Transverse colon (tissue), 4 donors: ENCODE results near the gene B3GNT7. TPM values are rescaled to one million over a fixed set of nuclear protein-coding genes. Genes with fewer than 3 reads are reported as not detected.
"Not testable (repeated sequence)": the region's sequence is repeated elsewhere in the genome, so short reads cannot be mapped to it uniquely, and the experiment has no call there.

Source experiments
- DNase-seq: peaks from one replicate; pipeline ENCODE4 v3.0.0-alpha.2; 2019
- H3K27ac ChIP-seq, 4 donors: fragments of 200-600 bp; sonication (generic); 2 replicates each; pipeline ENCODE4 v1.5.1; 2016 to 2018; ENCODE audit warnings: inconsistent platforms in 4 of 4
- H3K27me3 ChIP-seq: fragments of 200-600 bp; sonication (generic); 2 replicates; pipeline ENCODE4 v1.5.1; 2017; ENCODE audit warnings: inconsistent platforms
- H3K36me3 ChIP-seq, 4 donors: fragments of 200-600 bp; sonication (generic); 2 replicates each; pipeline ENCODE4 v1.5.1; 2017 to 2019; ENCODE audit warnings: inconsistent platforms in 4 of 4
- H3K4me1 ChIP-seq, 4 donors: fragments of 200-600 bp; sonication (generic); 2 replicates each; pipeline ENCODE4 v1.5.1; 2017 to 2020; ENCODE audit warnings: inconsistent platforms in 4 of 4
- H3K4me3 ChIP-seq, 4 donors: fragments of 200-600 bp; sonication (generic); 1 replicate in 1 of 4; 2 replicates in 3 of 4; pipeline versions ENCODE4 v1.5.1 to v1.6.1; 2017 to 2019; ENCODE audit warnings: inconsistent platforms in 4 of 4
- H3K9me3 ChIP-seq, 2 donors: fragments of 200-600 bp; sonication (generic); 2 replicates each; pipeline ENCODE4 v1.5.1; 2017 to 2019; ENCODE audit warnings: inconsistent platforms in 2 of 2
- EP300 ChIP-seq: sonication (generic); formaldehyde crosslinking; IDR thresholded peaks from one replicate; pipeline ENCODE4 v1.6.1; 2017; ENCODE audit warnings: antibody characterized with exemption, low read depth
- POLR2A ChIP-seq: fragments of 450-650 bp; IDR thresholded peaks from one replicate; pipeline ENCODE4 v1.6.1; 2016; ENCODE audit warnings: antibody characterized with exemption, mild to moderate bottlenecking, moderate library complexity
- POLR2AphosphoS5 ChIP-seq, 3 donors: sonication (generic); formaldehyde crosslinking; IDR thresholded peaks; one replicate each; pipeline ENCODE4 v1.6.1; 2016; ENCODE audit warnings: antibody characterized with exemption in 3 of 3
- WGBS, 2 donors: methylation state at CpG; one replicate each; pipeline ENCODE4 v1.1.5; 2018; ENCODE audit warnings: low coverage in 1 of 2; 5-methylcytosine and 5-hydroxymethylcytosine counted together
- in situ Hi-C, 4 donors: fragments of 200-750 bp; cut with MboI; loops; one replicate each; pipeline versions ENCODE4 v1.15.0 to v1.15.1; 2017; ENCODE audit warnings: low sequenced_read_pairs in 3 of 4, low pct_ligation_motif_present in 1 of 4, low pct_unique_long_range_greater_than_20kb in 1 of 4
- intact Hi-C: fragments of 100-400 bp; cut with DNase I; formaldehyde crosslinking; loops from one replicate; pipeline ENCODE4 v1.15.1; 2023; ENCODE audit warnings: low total_unique reads
- total RNA-seq, 4 donors: library from RNA; depleted of rRNA; stranded (reverse); fragments of >200 nt; gene quantifications; one replicate each; pipeline ENCODE4 v1.1.0, GENCODE V29; 2016
- TF ChIP-seq, protein P1 (sequence below), 5 experiments: fragments of 200-600 bp in 3 of 5; fragments of 450-650 bp in 2 of 5; sonication (generic) in 3 of 5; IDR thresholded peaks; 1 replicate in 2 of 5; 2 replicates in 3 of 5; pipeline ENCODE4 v1.5.1; 2016 to 2017; ENCODE audit warnings: antibody characterized with exemption in 5 of 5, inconsistent platforms in 3 of 5, mild to moderate bottlenecking in 2 of 5, moderate library complexity in 1 of 5

B3GNT7 gene
- total RNA-seq, 4 donors from 2014 or later, result 41.8 to 113 (median 55.2) TPM

DNA sequence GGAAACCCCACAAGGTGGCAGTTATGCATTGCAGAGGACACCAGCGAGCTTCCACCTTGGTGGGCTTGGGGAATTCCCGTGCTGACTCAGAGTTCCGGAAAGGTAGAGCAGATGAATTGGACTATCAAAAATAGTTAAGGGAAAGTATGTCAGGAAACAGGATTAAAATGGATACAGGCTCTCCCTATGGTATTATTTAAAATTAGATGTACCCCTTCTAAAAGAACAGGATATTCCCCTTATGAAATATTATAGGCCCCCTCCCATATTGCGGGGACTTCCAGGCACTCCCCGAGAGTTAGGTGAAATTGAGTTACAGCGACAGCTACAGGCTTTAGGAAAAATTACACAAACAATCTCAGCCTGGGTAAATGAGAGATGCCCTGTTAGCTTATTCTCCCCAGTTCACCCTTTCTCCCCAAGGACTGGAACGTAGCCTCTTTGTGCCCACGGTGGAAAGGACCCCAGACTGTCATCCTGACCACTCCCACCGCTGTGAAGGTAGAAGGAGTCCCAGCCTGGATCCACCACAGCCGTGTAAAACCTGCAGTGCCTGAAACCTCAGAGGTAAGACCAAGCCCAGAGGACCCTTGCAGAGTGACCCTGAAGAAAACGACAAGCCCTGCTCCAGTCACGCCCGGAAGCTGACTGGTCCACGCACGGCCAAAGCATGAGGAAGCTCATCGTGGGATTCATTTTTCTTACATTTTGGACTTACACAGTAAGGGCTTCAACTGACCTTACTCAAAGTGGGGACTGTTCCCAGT is 10.3 kb downstream of the B3GNT7 start:
- Histone ChIP-seq H3K4me1 (peaks cover 0 to 24% (median 11%) of the 10 kb centered on the region in 4 donors), H3K27ac (peak overlapping the region in 1 of 4 donors; percentile 33)
- H3K9me3 ChIP-seq, H3K36me3 ChIP-seq, DNase-seq, H3K4me3 ChIP-seq, H3K27me3 ChIP-seq: not testable (repeated sequence)
- 12 to 18% methylated on average over 13 to 16 of the region's 16 CpGs for WGBS, 2 donors
- intact Hi-C loops (loop anchor here (5.0 kb wide), 1 partner anchor 178 kb away; no protein-coding TSS in a partner anchor), in situ Hi-C loops (loop anchor here in 2 of 4 donors (25.0 kb wide), 2 partner anchors 168 to 293 kb away; no protein-coding TSS in a partner anchor)
- TF ChIP-seq, protein P1, sequence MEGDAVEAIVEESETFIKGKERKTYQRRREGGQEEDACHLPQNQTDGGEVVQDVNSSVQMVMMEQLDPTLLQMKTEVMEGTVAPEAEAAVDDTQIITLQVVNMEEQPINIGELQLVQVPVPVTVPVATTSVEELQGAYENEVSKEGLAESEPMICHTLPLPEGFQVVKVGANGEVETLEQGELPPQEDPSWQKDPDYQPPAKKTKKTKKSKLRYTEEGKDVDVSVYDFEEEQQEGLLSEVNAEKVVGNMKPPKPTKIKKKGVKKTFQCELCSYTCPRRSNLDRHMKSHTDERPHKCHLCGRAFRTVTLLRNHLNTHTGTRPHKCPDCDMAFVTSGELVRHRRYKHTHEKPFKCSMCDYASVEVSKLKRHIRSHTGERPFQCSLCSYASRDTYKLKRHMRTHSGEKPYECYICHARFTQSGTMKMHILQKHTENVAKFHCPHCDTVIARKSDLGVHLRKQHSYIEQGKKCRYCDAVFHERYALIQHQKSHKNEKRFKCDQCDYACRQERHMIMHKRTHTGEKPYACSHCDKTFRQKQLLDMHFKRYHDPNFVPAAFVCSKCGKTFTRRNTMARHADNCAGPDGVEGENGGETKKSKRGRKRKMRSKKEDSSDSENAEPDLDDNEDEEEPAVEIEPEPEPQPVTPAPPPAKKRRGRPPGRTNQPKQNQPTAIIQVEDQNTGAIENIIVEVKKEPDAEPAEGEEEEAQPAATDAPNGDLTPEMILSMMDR (IDR thresholded peaks at IDR 0.05), result peak; percentile 56 to 75 (median 61)

GRCh38 chr2:231407686-231408085 is 12.2 kb downstream of the B3GNT7 start:
- DNase-seq, H3K27me3 ChIP-seq, H3K4me3 ChIP-seq, H3K9me3 ChIP-seq, H3K27ac ChIP-seq, H3K36me3 ChIP-seq: not testable (repeated sequence)
- in situ Hi-C loops (loop anchor here in 2 of 4 donors (25.0 kb wide), 2 partner anchors 170 to 295 kb away; no protein-coding TSS in a partner anchor), intact Hi-C loops (loop anchor here (5.0 kb wide), 1 partner anchor 180 kb away; no protein-coding TSS in a partner anchor)
- WGBS, 2 donors, result 75 to 86% methylated on average over 5 of the region's 5 CpGs
- peaks cover 2 to 36% (median 21%) of the 10 kb centered on the region in 4 donors for H3K4me1 ChIP-seq

DNA sequence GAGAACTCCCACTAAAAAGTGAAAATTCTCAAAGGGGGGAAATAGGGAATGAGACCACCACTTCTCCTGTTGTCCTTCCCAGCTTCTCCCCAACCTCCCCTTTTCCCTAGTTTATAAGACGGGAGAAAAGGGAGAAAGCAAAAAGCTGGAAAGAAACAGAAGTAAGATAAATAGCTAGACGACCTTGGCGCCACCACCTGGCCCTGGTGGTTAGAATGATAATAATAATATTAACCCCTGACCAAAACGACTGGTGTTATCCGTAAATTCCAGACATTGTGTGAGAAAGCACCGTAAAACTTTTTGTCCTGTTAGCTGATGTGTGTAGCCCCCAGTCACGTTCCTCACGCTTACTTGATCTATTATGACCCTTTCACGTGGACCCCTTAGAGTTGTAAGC is 12.8 kb downstream of the B3GNT7 start:
- intact Hi-C loops (loop anchor here (5.0 kb wide), 1 partner anchor 181 kb away; no protein-coding TSS in a partner anchor), in situ Hi-C loops (loop anchor here in 2 of 4 donors (25.0 kb wide), 2 partner anchors 171 to 296 kb away; no protein-coding TSS in a partner anchor)
- H3K36me3 ChIP-seq, H3K4me3 ChIP-seq, DNase-seq, H3K9me3 ChIP-seq, H3K27me3 ChIP-seq, H3K27ac ChIP-seq: not testable (repeated sequence)
- H3K4me1 ChIP-seq, result peaks cover 6 to 42% (median 25%) of the 10 kb centered on the region in 4 donors
- WGBS, 2 donors, result 78 to 79% methylated on average over 9 of the region's 9 CpGs

DNA sequence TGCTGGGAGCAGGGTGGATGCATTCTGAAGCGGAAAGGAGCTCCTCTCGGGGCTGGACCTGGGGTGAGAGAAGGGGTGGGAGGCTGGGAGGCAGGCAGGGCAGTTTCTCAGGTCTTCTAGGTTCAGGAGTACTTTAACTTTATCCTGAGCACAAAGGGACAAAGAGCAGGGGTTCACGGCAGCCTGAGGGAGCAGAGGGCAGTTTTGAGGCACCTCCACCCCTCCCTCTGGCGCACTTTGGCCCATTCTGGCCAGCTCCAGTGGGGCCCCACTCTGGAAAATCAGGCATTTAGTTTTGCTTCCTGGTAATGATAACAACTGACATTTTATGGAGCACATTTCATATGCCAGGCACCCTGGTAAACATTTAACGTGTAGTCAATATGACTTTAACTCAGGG is 14.3 kb downstream of the B3GNT7 start:
- Histone ChIP-seq H3K27me3 (no peaks in the 10 kb centered on the region), H3K36me3 (no peaks in the 10 kb centered on the region), H3K9me3 (peaks cover 0 to 3% of the 10 kb centered on the region in 2 donors), H3K27ac (peak overlapping the region; percentile 80 to 84 (median 82)), H3K4me3 (no peak overlapping the region), H3K4me1 (peaks cover 6 to 49% (median 28%) of the 10 kb centered on the region in 4 donors)
- in situ Hi-C loops, result loop anchor here in 3 of 4 donors (5.0 to 25.0 kb wide), 5 partner anchors 172 to 305 kb away; no protein-coding TSS in a partner anchor
- peak; percentile 63 for DNase-seq
- intact Hi-C loops, result loop anchor here (5.0 kb wide), 2 partner anchors 182 to 307 kb away; no protein-coding TSS in a partner anchor
- TF ChIP-seq POLR2AphosphoS5 (IDR thresholded peaks at IDR 0.05), result no peak
- TF ChIP-seq, protein P1 (IDR thresholded peaks at IDR 0.05), result no peak
- TF ChIP-seq POLR2A, result no peak
- no peak for TF ChIP-seq EP300
- 64 to 73% methylated on average over 1 to 5 of the region's 5 CpGs for WGBS, 2 donors

DNA sequence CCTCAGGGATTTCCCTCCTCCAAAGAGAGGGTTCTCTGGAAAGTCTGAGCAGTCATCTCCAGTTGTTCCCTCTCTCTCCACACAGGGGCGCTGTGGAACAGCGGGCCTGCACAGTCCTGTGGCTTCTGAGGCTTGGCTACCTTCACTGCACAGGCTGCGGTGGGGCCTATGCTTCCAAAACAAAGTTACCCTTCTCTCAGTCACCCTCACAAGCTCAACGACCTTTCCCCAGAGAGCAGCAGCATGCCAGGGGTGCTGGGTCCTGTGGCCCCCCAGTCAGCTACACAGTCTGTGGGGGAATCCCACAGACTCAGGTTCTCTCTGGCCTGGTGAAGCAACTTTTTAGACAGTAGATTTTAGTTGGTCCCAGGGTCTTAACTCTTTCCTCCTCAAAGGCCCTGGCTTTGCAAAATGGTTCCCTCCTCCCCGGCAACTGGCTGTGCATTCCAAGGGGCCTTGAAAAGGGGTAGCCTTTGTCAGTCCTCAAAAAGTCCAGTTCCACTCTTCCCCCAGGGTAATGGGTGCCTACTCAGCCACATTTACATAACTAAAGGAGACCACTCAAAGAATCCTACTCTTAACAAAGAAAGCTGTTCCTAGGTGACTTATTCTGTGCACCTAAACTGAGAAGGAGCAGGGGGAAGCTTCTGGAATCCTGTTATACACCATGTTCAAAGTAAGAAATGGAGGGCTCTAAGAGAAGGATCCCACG is 14.9 kb downstream of the B3GNT7 start:
- peaks cover 0 to 3% of the 10 kb centered on the region in 2 donors for H3K9me3 ChIP-seq
- intact Hi-C loops, result loop anchor here (5.0 kb wide), 1 partner anchor 308 kb away; no protein-coding TSS in a partner anchor
- peaks cover 6 to 53% (median 30%) of the 10 kb centered on the region in 4 donors for H3K4me1 ChIP-seq
- in situ Hi-C loops, result loop anchor here in 3 of 4 donors (5.0 to 25.0 kb wide), 5 partner anchors 173 to 306 kb away; no protein-coding TSS in a partner anchor
- no peak for DNase-seq
- H3K4me3 ChIP-seq, result no peak overlapping the region
- TF ChIP-seq POLR2AphosphoS5 (IDR thresholded peaks at IDR 0.05), result no peak
- no peak for TF ChIP-seq EP300
- no peak for TF ChIP-seq POLR2A
- TF ChIP-seq, protein P1 (IDR thresholded peaks at IDR 0.05), result peak in 4 of 5 experiments; percentile 44 to 70 (median 56)
- WGBS, 2 donors, result 71 to 80% methylated on average over 1 to 6 of the region's 6 CpGs
- H3K36me3 ChIP-seq, result no peaks in the 10 kb centered on the region
- H3K27me3 ChIP-seq, result no peaks in the 10 kb centered on the region
- H3K27ac ChIP-seq, result peak overlapping the region; percentile 80 to 84 (median 82)
